NCI-H446 (cell line): ENCODE measurements around the gene SLC27A5.
A peak's percentile ranks its signal among the peaks of the same experiment; 100 is the strongest.
"Not testable (repeated sequence)": the region's sequence is repeated elsewhere in the genome, so short reads cannot be mapped to it uniquely, and the experiment has no call there.

Source experiments
- DNase-seq, 2 experiments: peaks; one replicate each; lab custom pipeline; 2025; lab: John Stamatoyannopoulos, UW

SLC27A5 gene

GRCh38 chr19:58522709-58523108, 10.9 kb upstream of the SLC27A5 start:
- DNase-seq = no peak

GRCh38 chr19:58521651-58522050, 9.9 kb upstream of the SLC27A5 start:
- DNase-seq = no peak

DNA sequence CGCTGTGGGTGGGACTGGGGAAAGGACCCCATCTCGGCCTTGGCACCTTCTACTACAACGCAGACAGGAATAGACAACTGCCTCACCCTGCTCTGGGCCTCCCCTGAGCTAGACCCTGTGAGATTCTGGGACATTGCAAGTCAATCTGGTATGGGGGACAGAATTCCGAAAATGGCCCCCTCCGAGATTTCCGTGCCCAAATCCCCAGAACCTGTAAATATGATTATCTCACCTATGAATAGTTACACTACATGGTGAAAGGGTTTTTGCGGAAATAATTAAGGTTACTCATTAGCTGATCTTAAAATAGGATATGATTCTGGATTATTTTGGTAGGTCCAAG, 8.4 kb upstream of the SLC27A5 start:
- DNase-seq = peak in 1 of 2 experiments; percentile 74

- DNase-seq = peak; percentile 93 to 98
Observed at GRCh38 chr19:58519355-58520256, 7.8 kb upstream of the SLC27A5 start, which contains the start of gene ZBTB45. ZBTB45 (minus strand) TSS chr19:58519810; CDS start chr19:58517673, 2,137 bp downstream.

GRCh38 chr19:58519087-58519354, 7.2 kb upstream of the SLC27A5 start:
- peak; percentile 46 to 68 for DNase-seq

DNA sequence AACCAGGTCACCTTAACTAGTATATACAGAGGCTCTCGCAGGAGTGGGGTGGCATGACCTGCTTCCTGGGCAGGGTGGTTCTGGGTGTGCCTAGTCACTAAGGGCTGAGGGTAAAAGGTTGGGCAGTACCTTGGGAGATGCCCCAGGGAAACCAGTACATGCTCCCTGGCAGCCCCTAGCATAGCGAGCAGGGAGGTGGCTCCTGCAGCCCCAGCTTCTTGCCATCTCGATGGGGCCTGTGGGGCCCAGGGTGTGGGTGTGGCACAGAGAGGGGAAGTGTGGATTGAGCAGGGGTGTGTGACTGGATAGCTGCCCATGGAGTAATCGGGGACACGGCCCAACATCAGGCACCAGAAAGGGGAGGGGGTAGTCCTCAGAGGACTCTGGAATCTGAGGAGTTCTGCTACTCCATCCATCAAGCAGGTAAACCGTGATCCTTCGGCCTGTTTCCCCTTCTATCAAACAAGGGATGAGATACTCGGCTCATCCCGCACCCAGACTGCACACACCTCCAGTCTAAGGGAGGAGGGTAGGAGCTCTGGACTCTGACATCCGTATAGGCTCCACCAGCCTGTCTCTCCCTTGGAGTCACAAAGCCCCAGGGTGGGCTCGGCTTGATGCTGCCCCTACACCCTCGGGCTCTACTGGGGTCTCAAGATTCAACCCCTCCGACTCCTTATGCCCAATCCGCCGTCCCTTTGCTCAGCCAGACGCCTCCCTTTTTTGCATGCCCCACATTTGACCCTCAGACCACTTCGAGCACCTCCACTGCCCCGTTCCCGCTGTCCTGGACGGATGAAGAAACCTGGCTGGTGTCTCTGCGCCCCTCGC, 6.7 kb upstream of the SLC27A5 start:
- no peak for DNase-seq

DNA sequence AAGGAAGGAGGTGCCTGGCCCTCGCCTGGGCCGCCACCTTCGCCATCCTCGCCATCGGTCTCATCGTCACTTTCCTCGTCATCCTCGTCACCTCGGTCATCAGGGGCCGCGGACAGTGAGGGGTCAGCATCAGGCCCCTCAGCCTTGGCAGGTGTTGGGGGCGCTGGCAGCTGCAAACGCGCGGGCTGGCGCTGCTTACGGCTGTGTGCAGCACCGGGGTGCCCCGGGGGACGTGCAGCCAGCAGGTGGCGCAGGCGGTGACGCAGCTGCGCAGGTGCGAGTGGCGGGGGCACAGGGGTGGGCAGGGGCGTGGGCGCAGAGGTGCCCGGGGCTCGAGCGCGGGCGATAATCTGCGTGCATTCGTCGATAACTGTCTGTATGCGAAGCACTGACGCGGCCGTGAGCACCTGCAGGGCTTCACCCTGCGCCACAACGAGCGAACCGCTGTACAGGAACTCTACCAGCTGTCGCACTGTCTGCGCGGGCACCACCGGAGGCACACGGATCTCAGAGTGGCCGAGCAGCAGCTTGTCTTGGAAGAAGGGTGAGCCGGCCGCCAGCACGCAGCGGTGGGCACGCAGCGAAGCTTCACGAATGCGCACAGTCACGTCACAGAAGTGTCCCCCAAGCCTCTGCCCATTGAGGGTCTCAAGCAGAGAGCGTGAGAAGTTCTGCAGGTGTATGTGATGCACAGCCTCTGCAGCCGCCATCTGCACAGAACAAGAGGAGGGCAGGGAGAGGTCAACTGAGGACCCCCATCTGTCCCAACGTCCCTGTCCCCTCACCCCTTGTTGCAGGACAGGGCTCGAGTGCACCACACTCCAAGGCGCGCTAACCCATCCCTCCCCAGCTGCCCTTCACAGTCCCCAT, 5.4 kb upstream of the SLC27A5 start:
- no peak for DNase-seq

DNA sequence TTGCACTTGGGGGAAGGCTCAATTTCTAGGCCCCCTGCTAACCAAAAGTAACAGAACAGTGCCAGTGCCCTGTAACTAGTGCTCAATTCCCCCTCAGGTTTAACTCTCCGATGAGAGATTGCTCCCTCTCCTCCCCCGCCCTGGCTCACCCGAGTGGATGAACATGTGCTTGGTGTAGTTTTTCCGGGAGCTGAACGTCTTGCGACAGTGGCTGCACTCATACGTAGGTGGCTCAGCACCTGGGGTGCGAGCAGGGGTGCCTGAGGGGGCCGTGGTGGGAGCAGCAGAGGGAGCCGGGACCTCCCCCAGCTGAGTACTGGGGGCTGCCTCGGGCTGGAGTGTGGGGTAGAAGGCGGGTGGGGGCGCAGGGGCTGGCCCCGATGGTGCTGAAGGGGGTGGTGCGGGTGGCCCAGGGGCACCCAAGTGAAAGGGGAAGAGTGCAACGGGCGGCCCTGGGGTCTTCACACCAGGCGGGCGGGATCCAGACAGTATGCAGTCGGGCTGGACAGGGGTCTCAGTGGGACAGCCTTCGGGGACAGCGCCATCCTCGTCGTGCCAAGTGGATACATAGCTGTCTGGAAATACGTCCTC, 4.5 kb upstream of the SLC27A5 start:
- no peak for DNase-seq

DNA sequence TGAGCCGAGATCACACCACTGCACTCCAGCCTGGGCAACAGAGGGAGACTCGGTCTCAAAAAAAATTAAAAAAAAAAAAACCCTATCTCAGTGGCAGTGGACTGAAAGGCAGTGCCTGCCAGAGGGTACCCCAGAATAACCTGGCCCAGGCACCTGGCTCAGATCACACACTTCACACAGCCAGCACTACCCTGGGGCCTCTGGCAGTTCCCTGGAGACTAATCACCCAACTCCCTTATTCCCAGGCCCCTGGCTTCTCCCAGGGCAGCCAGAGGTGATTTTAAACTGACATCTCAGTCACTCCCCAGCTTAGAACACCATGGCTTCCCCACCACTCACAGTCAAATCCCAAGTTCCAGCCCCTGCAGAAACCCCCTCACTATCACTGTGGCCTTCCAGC, 3.5 kb upstream of the SLC27A5 start:
- no peak for DNase-seq

GRCh38 chr19:58514564-58515022, 2.8 kb upstream of the SLC27A5 start:
- no peak for DNase-seq

- peak; percentile 66 to 93 for DNase-seq
Observed at GRCh38 chr19:58513694-58514563, 2.1 kb upstream of the SLC27A5 start.

DNA sequence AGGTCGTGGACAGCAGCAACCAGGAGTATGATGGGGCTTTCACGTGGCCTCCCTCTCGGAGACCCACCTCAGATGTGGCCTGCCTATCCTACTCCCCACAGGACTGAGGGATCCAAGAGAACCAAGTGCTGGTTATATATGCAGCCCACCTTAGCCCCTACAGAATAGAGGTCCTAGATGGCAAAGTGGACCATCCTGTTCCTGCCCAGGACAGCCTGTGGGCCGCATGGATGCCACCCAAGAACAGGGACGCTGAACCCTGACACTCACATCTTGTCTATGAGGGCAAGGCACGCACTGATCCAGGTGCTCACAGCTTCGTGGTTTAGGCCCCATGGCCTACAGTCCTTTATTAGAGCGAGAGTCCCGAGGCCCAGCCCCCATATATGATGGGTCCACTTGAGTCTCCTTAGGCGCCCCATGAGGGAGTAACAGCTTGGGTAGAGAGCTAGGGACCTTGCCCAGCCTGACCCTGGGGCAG, 1.5 kb upstream of the SLC27A5 start:
- no peak for DNase-seq

DNA sequence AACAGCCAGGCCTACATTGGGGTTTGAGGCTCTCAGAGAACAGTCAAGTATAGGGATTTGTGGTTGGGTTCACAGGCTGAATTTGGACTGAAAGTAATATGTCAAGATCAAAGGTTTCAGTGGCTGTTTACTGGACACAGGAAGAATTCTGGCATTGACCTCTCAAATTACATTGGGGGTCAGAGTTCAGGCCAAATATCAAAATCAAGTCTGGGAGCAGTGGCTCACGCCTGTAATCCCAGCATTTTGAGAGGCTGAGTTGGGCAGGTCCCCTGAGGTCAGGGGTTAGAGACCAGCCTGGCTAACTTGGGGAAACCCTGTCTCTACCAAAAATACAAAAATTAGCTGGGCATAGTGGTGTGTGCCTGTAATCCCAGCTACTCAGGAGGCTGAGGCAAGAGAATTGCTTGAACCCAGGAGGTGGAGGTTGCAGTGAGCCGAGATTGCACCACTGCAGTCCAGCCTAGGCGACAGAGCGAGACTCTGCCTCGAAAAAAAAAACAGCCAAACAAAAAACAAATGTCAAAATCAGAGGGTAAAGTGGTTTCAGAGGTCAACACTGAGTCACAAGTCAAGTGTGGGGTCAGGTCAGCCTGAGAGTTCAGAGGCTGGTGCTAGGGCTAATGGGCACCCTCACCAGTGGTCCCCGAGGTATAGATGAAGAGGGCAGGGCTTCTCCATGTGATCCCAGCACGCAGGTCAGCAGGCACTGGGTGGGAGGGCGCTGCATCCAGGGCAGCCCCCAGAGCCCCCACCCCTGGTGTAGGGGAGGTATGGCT, 1.5 kb downstream of the SLC27A5 start:
- no peak for DNase-seq

GRCh38 chr19:58509731-58510083, 2.1 kb downstream of the SLC27A5 start:
- DNase-seq = no peak

GRCh38 chr19:58507602-58508223, 4.1 kb downstream of the SLC27A5 start:
- DNase-seq = not testable (repeated sequence)

DNA sequence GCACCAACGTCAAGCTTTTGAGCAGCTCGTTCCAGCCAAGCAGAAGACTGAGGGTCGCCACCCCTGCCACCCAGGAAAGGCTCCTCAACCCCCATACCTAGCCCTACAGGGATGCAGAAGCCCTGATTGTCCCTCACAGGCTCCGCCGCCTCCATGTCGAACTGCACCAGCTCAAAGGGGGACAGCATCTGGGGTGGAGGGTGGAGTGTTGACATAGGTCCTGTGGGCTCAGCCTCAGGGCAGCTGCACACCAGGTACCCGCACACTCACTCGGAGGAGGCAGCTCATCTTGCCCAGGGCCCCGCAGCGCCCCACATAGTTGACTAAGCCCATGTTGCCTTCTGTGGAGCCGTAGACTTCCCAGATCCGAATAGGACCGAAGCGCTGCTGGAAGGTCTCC, 11.6 kb downstream of the SLC27A5 start:
- DNase-seq = no peak

DNA sequence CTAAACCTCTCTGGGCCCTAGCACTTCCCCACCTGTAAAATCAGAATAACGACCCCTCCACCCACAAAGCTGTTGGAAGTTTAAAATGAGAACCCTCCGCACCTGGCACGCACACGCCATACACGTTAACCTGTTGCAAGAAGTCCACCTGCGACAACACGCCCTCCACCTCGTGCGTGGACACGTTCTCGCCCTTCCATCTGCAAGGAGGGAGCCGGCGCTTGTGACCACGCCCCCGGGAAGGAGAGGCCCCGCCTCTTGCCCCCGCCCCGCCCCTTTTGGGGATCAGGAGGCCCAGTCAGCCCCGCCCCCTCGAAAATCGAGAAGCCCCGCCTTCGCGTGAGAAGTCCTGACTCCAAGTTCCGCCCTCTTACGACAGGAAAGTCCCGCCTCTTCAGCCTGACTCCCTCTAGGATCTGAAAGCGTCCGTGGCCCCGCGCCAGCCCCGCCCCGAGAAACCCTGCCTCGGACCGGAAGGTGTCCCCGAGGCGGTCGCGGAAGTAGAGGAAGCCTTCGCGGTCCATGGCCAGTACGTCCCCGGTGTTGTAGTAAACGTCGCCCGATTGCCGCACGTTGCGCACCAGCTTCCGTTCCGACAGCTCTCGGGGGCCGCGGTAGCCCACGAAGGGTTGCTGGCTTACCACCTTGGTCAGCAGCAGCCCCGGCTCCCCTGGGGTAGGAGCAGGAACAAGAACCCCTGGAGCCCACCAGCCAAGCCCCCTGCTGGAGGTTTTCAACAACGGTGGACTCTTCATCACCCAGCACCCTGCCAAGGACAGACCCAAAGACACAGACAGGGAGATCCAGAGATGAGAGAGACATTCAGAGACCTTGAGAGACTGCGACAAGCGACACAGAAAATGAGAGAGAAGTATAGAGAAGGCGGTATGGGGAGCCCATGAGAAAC, 12.5 kb downstream of the SLC27A5 start:
- DNase-seq = peak; percentile 97 to 99

DNA sequence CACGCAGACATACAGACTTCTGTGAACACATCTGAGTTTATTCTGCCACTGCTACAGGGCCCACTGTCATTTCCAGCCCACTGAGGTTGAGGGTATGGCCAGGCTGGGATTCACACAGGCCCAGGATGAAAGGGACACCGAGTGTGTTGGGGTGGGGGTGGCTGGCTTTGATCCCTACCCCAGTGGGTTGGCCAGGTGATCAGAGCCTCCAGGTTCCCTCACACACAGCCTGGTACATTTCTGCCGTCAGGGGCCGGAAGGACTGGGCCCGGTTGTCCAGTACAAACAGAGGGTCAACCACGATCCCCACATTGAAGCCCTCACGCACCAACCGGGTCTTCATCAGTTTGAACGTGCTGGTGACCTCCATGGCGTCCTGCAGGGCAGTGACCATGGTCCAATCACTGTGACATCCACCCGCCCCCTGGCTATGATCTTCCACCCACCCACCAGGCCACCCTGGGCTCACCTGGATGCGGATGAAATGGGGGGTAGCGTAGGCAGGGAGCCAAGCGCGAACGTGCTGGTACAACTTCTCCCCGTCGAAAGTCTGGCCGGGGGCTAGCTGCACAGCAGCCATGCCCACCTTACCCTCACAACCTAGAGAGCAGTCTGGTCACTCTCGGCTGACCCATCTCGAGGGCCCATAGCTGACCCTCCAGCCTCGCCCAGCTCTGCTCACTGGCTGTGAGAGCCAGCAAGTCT, 13.3 kb downstream of the SLC27A5 start:
- DNase-seq = no peak
